GM12892 (cell line): Measurements from ENCODE around the gene HHAT.

Source experiments
- POLR2A ChIP-seq: IDR thresholded peaks from 2 replicates; pipeline ENCODE4 v1.6.1; 2011; ENCODE audit warnings: low read depth, low read length, control low read depth
- POLR2AphosphoS5 ChIP-seq: IDR thresholded peaks from 2 replicates; pipeline ENCODE4 v1.6.1; 2011; ENCODE audit warnings: low read depth, low read length, control low read depth
- TAF1 ChIP-seq: IDR thresholded peaks from 2 replicates; pipeline ENCODE4 v1.6.1; 2011; ENCODE audit warnings: low read depth, mild to moderate bottlenecking, control low read depth, low read length, borderline replicate concordance

- TF ChIP-seq POLR2A (no peak), POLR2AphosphoS5 (no peak), TAF1 (no peak)
These were observed 361.5 kb downstream of the HHAT start for GRCh38 chr1:210690236-210690635.
